Activated CD4-positive, alpha-beta T cell treated with anti-CD3 and anti-CD28 coated beads, Interleukin-2, Interleukin-4, amounts not matched to agents 100 ng/mL and 50 ng/mL, durations not matched to agents 16 hours and 8 hours (primary cell): ENCODE data around the gene TMC8.
"Not testable (repeated sequence)": the region's sequence is repeated elsewhere in the genome, so short reads cannot be mapped to it uniquely, and the experiment has no call there.

Source experiments
- DNase-seq: peaks from one replicate; pipeline ENCODE4 v3.0.0-alpha.2; 2020; ENCODE audit warnings: low spot score

TMC8 gene

GRCh38 chr17:78130437-78131101, at the start of gene TMC8:
TMC8 (plus strand) TSS chr17:78130771; CDS start chr17:78131589, 818 bp downstream.
- DNase-seq: peak; percentile 93

- no peak for DNase-seq
Measured at GRCh38 chr17:78081551-78081950, 49.0 kb upstream of the TMC8 start.

- DNase-seq: not testable (repeated sequence)
Measured at GRCh38 chr17:78082355-78082872, 48.2 kb upstream of the TMC8 start.

GRCh38 chr17:78082988-78083387, 47.6 kb upstream of the TMC8 start:
- no peak for DNase-seq

- no peak for DNase-seq
Measured at GRCh38 chr17:78086740-78087139, 43.8 kb upstream of the TMC8 start.

GRCh38 chr17:78088529-78088928, 42.0 kb upstream of the TMC8 start:
- DNase-seq: no peak

- DNase-seq: no peak
Measured at GRCh38 chr17:78089576-78090281, 40.8 kb upstream of the TMC8 start.

- DNase-seq: no peak
Measured at GRCh38 chr17:78092794-78093324, 37.7 kb upstream of the TMC8 start.

- DNase-seq: no peak
Measured at GRCh38 chr17:78095035-78095434, 35.5 kb upstream of the TMC8 start.

- DNase-seq: no peak
Measured at GRCh38 chr17:78096093-78096492, 34.5 kb upstream of the TMC8 start.

- DNase-seq: no peak
Measured at GRCh38 chr17:78101112-78101511, 29.5 kb upstream of the TMC8 start.

GRCh38 chr17:78101542-78101941, 29.0 kb upstream of the TMC8 start:
- DNase-seq: no peak

- DNase-seq: no peak
Measured at GRCh38 chr17:78103311-78103710, 27.3 kb upstream of the TMC8 start.

- no peak for DNase-seq
Measured at GRCh38 chr17:78104540-78104941, 26.0 kb upstream of the TMC8 start.

- no peak for DNase-seq
Measured at GRCh38 chr17:78105101-78105500, 25.5 kb upstream of the TMC8 start.

- no peak for DNase-seq
Measured at GRCh38 chr17:78105551-78105950, 25.0 kb upstream of the TMC8 start.

GRCh38 chr17:78106211-78106610, 24.4 kb upstream of the TMC8 start:
- no peak for DNase-seq

- DNase-seq: no peak
Measured at GRCh38 chr17:78107457-78107856, 23.1 kb upstream of the TMC8 start.

- DNase-seq: no peak
Measured at GRCh38 chr17:78107976-78108725, 22.4 kb upstream of the TMC8 start.

- no peak for DNase-seq
Measured at GRCh38 chr17:78108726-78109488, 21.7 kb upstream of the TMC8 start.

GRCh38 chr17:78109489-78109761, 21.1 kb upstream of the TMC8 start:
- DNase-seq: no peak
